NB4 (cell line): Measurements from ENCODE around the gene RAD51B.

Experiments used
- DNase-seq: peaks from one replicate; pipeline ENCODE4 v3.0.0; 2010; ENCODE audit warnings: low read depth
- H3K4me3 ChIP-seq: one replicate; pipeline ENCODE4 v1.5.1; 2011; ENCODE audit warnings: mild to moderate bottlenecking, low read depth, low read length, moderate library complexity
- CTCF ChIP-seq: IDR thresholded peaks from one replicate; pipeline ENCODE4 v1.5.1; 2012; ENCODE audit warnings: low read depth, low read length
- MYC ChIP-seq: IDR thresholded peaks from 2 replicates; pipeline ENCODE4 v1.6.1; 2011; ENCODE audit warnings: low read depth, low read length
- POLR2A ChIP-seq: IDR thresholded peaks from 2 replicates; pipeline ENCODE4 v1.6.1; 2011; ENCODE audit warnings: mild to moderate bottlenecking; ENCODE audit not compliant: insufficient read length; ENCODE audit errors: extremely low read depth
- TF ChIP-seq, protein P1 (sequence below): IDR thresholded peaks from 2 replicates; pipeline ENCODE4 v1.6.1; 2011; ENCODE audit warnings: low read depth, low read length

Gene RAD51B

GRCh38 chr14:68377006-68377405, 557.4 kb downstream of the RAD51B start:
- no peak for DNase-seq
- TF ChIP-seq POLR2A: no peak
- TF ChIP-seq CTCF: no peak
- no peak for TF ChIP-seq MYC
- TF ChIP-seq, protein P1, sequence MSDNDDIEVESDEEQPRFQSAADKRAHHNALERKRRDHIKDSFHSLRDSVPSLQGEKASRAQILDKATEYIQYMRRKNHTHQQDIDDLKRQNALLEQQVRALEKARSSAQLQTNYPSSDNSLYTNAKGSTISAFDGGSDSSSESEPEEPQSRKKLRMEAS: no peak
- H3K4me3 ChIP-seq: no peak overlapping the region

DNA sequence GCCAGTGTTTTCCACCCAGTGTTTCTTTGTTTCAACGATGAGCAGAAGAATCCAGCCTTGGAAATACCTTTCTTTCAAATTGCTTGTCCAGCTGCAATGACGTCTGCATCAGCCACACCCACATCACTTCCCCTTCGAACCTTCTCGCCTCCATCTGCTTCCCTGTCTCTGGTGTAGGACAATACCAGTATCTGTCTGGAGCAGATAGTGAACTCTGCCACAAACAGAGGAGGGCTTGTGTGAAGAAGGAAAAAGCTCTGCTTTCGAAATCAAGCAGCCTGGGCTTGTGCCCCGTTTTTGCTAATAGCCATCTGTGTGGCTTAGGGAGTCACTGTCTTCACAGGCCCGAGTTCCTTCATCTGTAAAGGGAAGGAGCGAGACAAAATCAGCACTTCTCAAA, 557.9 kb downstream of the RAD51B start:
- H3K4me3 ChIP-seq: no peak overlapping the region
- no peak for TF ChIP-seq POLR2A
- TF ChIP-seq MYC: no peak
- TF ChIP-seq, protein P1: no peak
- TF ChIP-seq CTCF: no peak
- DNase-seq: peak; percentile 13

DNA sequence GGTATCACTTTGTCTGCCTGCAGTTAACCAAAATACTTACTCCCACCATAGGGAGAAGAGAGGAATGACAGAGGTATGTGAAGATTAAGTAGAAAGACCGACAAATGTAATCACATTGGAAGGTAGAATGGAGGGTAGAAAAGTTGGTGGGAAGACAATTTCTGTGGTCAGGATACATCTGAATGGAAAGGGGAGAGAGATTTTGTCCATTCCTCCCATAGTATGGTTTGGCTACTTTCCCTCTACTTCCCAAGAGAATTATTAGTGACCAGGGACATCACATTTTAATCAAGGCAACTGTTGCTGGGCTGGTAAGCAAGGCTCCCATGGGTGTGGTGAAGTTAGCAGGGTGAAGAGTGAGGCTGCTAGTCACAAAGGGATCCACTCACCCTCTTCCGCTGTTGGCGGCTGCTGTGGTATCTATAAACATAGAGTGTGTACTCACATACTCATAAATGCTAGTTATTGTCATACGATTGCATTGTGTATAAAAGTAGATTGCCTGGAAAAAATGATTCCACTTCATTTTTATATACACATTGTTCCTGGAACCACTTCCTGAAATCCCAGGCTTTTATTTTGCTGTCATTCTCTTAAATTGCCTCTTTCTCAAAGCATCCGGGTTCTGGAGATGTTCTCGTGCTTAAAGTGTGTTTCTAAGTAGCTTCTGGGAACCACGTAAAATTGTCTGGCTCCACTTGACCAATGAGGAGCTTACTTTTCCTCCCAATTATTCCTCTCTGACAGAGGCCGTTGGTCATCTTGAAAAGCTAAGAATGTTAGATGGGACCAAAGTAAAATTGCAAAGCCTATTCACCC, 560.1 kb downstream of the RAD51B start:
- DNase-seq: no peak
- no peak overlapping the region for H3K4me3 ChIP-seq
- TF ChIP-seq POLR2A (no peak), MYC (no peak), CTCF (no peak)
- TF ChIP-seq, protein P1: no peak

- TF ChIP-seq, protein P1: no peak
- no peak for TF ChIP-seq POLR2A
- TF ChIP-seq CTCF: no peak
- TF ChIP-seq MYC: no peak
- DNase-seq: no peak
- no peak overlapping the region for H3K4me3 ChIP-seq
Observed at GRCh38 chr14:68380329-68380741, 560.8 kb downstream of the RAD51B start.

GRCh38 chr14:68384335-68384734, 564.8 kb downstream of the RAD51B start:
- no peak overlapping the region for H3K4me3 ChIP-seq
- DNase-seq: peak; percentile 30
- TF ChIP-seq POLR2A: no peak
- no peak for TF ChIP-seq MYC
- TF ChIP-seq, protein P1: no peak
- no peak for TF ChIP-seq CTCF

DNA sequence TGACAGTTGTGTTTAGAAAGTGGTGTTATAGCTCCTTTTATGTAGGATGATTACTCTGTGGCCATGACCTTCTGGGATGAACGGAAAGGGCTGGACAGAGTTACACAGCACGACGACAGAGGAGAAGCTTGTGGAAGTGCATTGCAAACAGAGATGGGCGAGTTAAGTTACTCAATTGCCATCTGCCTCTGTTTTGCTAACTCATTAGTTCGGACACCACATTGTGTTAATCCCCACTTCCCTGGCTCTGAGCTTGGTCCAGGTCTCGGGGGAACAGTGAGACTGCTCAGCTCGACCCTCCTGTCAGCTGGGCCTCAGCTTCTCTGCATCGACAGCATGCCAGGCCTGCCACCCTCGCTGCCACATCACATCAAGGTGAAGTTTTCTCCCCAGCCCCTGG, 565.3 kb downstream of the RAD51B start:
- no peak for TF ChIP-seq POLR2A
- TF ChIP-seq CTCF: no peak
- no peak for TF ChIP-seq MYC
- TF ChIP-seq, protein P1: no peak
- H3K4me3 ChIP-seq: no peak overlapping the region
- no peak for DNase-seq
